Endodermal cell (in vitro differentiated cells): ENCODE measurements around the gene AJUBA. TPM values are rescaled to one million over a fixed set of nuclear protein-coding genes. Genes with fewer than 3 reads are reported as not detected.

ENCODE experiments used
- DNase-seq: peaks from one replicate; pipeline ENCODE4 v3.0.0-alpha.2; 2017
- H3K27ac ChIP-seq: 2 replicates; pipeline ENCODE4 v1.5.1; 2013; ENCODE audit warnings: mild to moderate bottlenecking, low read depth, low read length, moderate library complexity
- H3K27me3 ChIP-seq: 2 replicates; pipeline ENCODE4 v1.6.1; 2013; ENCODE audit warnings: mild to moderate bottlenecking, low read length, moderate library complexity; ENCODE audit not compliant: insufficient read depth, control insufficient read depth, poor library complexity, severe bottlenecking
- H3K36me3 ChIP-seq: 2 replicates; pipeline ENCODE4 v1.7.0; 2013; ENCODE audit warnings: mild to moderate bottlenecking, low read length, moderate library complexity; ENCODE audit not compliant: control insufficient read depth, insufficient read depth
- H3K4me1 ChIP-seq: one replicate; pipeline ENCODE4 v1.7.0; 2013; ENCODE audit warnings: low read length; ENCODE audit not compliant: control insufficient read depth, insufficient read depth
- H3K4me3 ChIP-seq: 2 replicates; pipeline ENCODE4 v1.5.1; 2013; ENCODE audit warnings: mild to moderate bottlenecking, low read length, moderate library complexity
- H3K9ac ChIP-seq: 2 replicates; pipeline ENCODE4 v1.6.1; 2013; ENCODE audit warnings: mild to moderate bottlenecking, low read length, moderate library complexity; ENCODE audit not compliant: poor library complexity, severe bottlenecking; ENCODE audit errors: extremely low read depth
- H3K9me3 ChIP-seq: 2 replicates; pipeline ENCODE4 v1.6.1; 2013; ENCODE audit warnings: mild to moderate bottlenecking, low read length, moderate library complexity; ENCODE audit not compliant: control insufficient read depth
- H3K27ac Mint-ChIP-seq: 2 replicates; pipeline ENCODE4 v1.8.0; 2020; ENCODE audit warnings: mixed read lengths
- H3K27me3 Mint-ChIP-seq: 2 replicates; pipeline ENCODE4 v1.8.0; 2021; ENCODE audit warnings: mild to moderate bottlenecking, mixed read lengths; ENCODE audit not compliant: insufficient read depth
- H3K36me3 Mint-ChIP-seq: 2 replicates; pipeline ENCODE4 v1.8.0; 2020; ENCODE audit warnings: low read depth, mixed read lengths
- H3K4me1 Mint-ChIP-seq: 2 replicates; pipeline ENCODE4 v1.8.0; 2020; ENCODE audit warnings: mixed read lengths
- H3K4me3 Mint-ChIP-seq: 2 replicates; pipeline ENCODE4 v1.8.0; 2020; ENCODE audit warnings: mild to moderate bottlenecking, moderate library complexity, mixed read lengths
- H3K9me3 Mint-ChIP-seq: 2 replicates; pipeline ENCODE4 v1.8.0; 2020; ENCODE audit warnings: mild to moderate bottlenecking, mixed read lengths
- CTCF ChIP-seq: fragments of 200-600 bp; sonication (generic); conservative IDR thresholded peaks from 2 replicates; pipeline ENCODE4 v1.5.0; 2021; ENCODE audit warnings: antibody characterized with exemption, mild to moderate bottlenecking
- WGBS, 2 experiments: methylation state at CpG; one replicate each; pipeline versions ENCODE4 v1.1.5 to v1.1.7; 2013; ENCODE audit warnings: missing lambda C conversion rate in 2 of 2, mixed read lengths in 1 of 2; ENCODE audit not compliant: insufficient coverage in 1 of 2, insufficient read length in 1 of 2; 5-methylcytosine and 5-hydroxymethylcytosine counted together
- total RNA-seq, 2 donors: library from RNA; stranded (reverse); fragmentation: NEBNext Ultra II Directional in 1 of 2; extraction: Animal tissue kit (Norgen Biotek cat#: 25700) in 1 of 2; gene quantifications; 2 replicates in 1 of 2; 3 replicates in 1 of 2; pipeline ENCODE4 v1.2.1, GENCODE V29; 2021

Gene AJUBA
- total RNA-seq, 2 donors from 2014 or later: 34.2 to 51.4 TPM

GRCh38 chr14:22945642-22946041, 36.7 kb downstream of the AJUBA start:
- WGBS, 2 experiments: 90% methylated on average over 3 of the region's 3 CpGs; no CpG with 5 or more reads in 1 of the 2 experiments
- no peak overlapping the region for H3K27ac ChIP-seq
- H3K27me3 ChIP-seq: peaks cover 7% of the 10 kb centered on the region
- H3K9me3 Mint-ChIP-seq: no peaks in the 10 kb centered on the region
- H3K36me3 ChIP-seq: peaks cover 13% of the 10 kb centered on the region
- H3K4me1 ChIP-seq: peaks cover 5% of the 10 kb centered on the region
- no peak overlapping the region for H3K4me3 ChIP-seq
- H3K4me3 Mint-ChIP-seq: no peak overlapping the region
- H3K27ac Mint-ChIP-seq: no peak overlapping the region
- H3K9me3 ChIP-seq: no peaks in the 10 kb centered on the region
- no peaks in the 10 kb centered on the region for H3K27me3 Mint-ChIP-seq
- no peak overlapping the region for H3K9ac ChIP-seq
- TF ChIP-seq CTCF: no peak
- H3K4me1 Mint-ChIP-seq: peaks cover 3% of the 10 kb centered on the region
- H3K36me3 Mint-ChIP-seq: peaks cover 46% of the 10 kb centered on the region
- no peak for DNase-seq

- Histone ChIP-seq H3K27me3 (no peaks in the 10 kb centered on the region), H3K4me3 (no peak overlapping the region), H3K9me3 (no peaks in the 10 kb centered on the region), H3K36me3 (no peaks in the 10 kb centered on the region), H3K9ac (no peak overlapping the region), H3K27ac (no peak overlapping the region), H3K4me1 (no peaks in the 10 kb centered on the region)
- DNase-seq: no peak
- no peaks in the 10 kb centered on the region for H3K4me1 Mint-ChIP-seq
- H3K36me3 Mint-ChIP-seq: peaks cover 33% of the 10 kb centered on the region
- no peak for TF ChIP-seq CTCF
- 93 to 100% methylated on average over 2 to 3 of the region's 4 CpGs for WGBS, 2 experiments
- H3K9me3 Mint-ChIP-seq: no peaks in the 10 kb centered on the region
- no peak overlapping the region for H3K27ac Mint-ChIP-seq
- H3K4me3 Mint-ChIP-seq: no peak overlapping the region
- H3K27me3 Mint-ChIP-seq: no peaks in the 10 kb centered on the region
Measured at GRCh38 chr14:22939684-22940083, 42.7 kb downstream of the AJUBA start.

DNA sequence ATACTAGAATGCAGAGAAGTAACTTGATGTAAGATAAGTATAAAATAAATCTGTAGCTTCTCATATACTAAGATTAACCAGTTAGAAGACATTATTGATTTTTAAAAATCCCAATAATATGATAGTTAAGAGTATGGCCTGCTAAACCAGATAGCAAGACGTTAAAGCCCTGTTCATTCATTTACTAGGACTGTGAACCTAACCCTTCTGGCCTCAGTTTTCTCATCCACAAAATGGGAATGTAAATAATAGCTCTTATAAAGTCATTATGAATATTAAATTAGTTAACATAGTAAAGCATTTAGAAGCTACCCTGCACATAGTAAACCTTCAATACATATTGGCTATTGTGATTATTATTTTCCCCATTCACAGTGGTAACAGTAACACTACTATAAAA, 47.2 kb downstream of the AJUBA start:
- H3K36me3 Mint-ChIP-seq: peaks cover 12% of the 10 kb centered on the region
- no peak overlapping the region for H3K27ac Mint-ChIP-seq
- WGBS, 2 experiments: 100% methylated on average over 1 of the region's 1 CpG; no CpG with 5 or more reads in 1 of the 2 experiments
- H3K36me3 ChIP-seq: no peaks in the 10 kb centered on the region
- no peaks in the 10 kb centered on the region for H3K27me3 ChIP-seq
- no peak overlapping the region for H3K4me3 Mint-ChIP-seq
- H3K9ac ChIP-seq: no peak overlapping the region
- H3K27me3 Mint-ChIP-seq: no peaks in the 10 kb centered on the region
- no peak overlapping the region for H3K27ac ChIP-seq
- H3K9me3 Mint-ChIP-seq: no peaks in the 10 kb centered on the region
- peaks cover 14% of the 10 kb centered on the region for H3K4me1 Mint-ChIP-seq
- peaks cover 4% of the 10 kb centered on the region for H3K4me1 ChIP-seq
- TF ChIP-seq CTCF: no peak
- DNase-seq: no peak
- no peak overlapping the region for H3K4me3 ChIP-seq
- H3K9me3 ChIP-seq: no peaks in the 10 kb centered on the region
